H7 (cell line): Measurements from ENCODE around the gene RHBDL1. TPM values are rescaled to one million over a fixed set of nuclear protein-coding genes. Genes with fewer than 3 reads are reported as not detected.
A peak's percentile ranks its signal among the peaks of the same experiment; 100 is the strongest.
"Not testable (repeated sequence)": the region's sequence is repeated elsewhere in the genome, so short reads cannot be mapped to it uniquely, and the experiment has no call there.

Source experiments
- DNase-seq: peaks from one replicate; pipeline ENCODE4 v3.0.0; 2012
- H3K27me3 ChIP-seq: 2 replicates; pipeline ENCODE4 v1.6.0; 2011; ENCODE audit warnings: mild to moderate bottlenecking, low read length; ENCODE audit not compliant: control insufficient read depth, insufficient read depth
- H3K36me3 ChIP-seq: replicated peaks from 2 replicates; pipeline ENCODE4 v1.5.1; 2011; ENCODE audit warnings: low read length; ENCODE audit not compliant: control insufficient read depth, insufficient read depth
- H3K4me3 ChIP-seq: 2 replicates; pipeline ENCODE4 v1.5.1; 2011; ENCODE audit warnings: low read depth, mild to moderate bottlenecking, control low read depth, low read length, moderate library complexity; ENCODE audit not compliant: insufficient read depth
- total RNA-seq: library from RNA; depleted of rRNA; stranded (reverse); fragments of >200 nt; shearing (Covaris generic); gene quantifications from 2 replicates; pipeline ENCODE4 v1.2.3, GENCODE V29; 2014

The RHBDL1 gene
- total RNA-seq, 1 experiment from 2014 or later, result 3.1 TPM

- Histone ChIP-seq H3K4me3 (peak overlapping the region; percentile 80), H3K27me3 (peaks cover 30% of the 10 kb centered on the region), H3K36me3 (no peaks in the 10 kb centered on the region)
- no peak for DNase-seq
These were observed 13.9 kb downstream of the RHBDL1 start for GRCh38 chr16:689175-689897.

GRCh38 chr16:691242-691641 lies 15.8 kb downstream of the RHBDL1 start:
- peaks cover 46% of the 10 kb centered on the region for H3K27me3 ChIP-seq
- DNase-seq, H3K4me3 ChIP-seq, H3K36me3 ChIP-seq: not testable (repeated sequence)

- no peaks in the 10 kb centered on the region for H3K36me3 ChIP-seq
- H3K27me3 ChIP-seq, result peaks cover 53% of the 10 kb centered on the region
- no peak overlapping the region for H3K4me3 ChIP-seq
- peak; percentile 58 for DNase-seq
These were observed 17.1 kb downstream of the RHBDL1 start for GRCh38 chr16:692356-693108.

- Histone ChIP-seq H3K36me3 (no peaks in the 10 kb centered on the region), H3K4me3 (peak overlapping the region; percentile 53; the same call in 1 of the 2 replicates), H3K27me3 (peaks cover 56% of the 10 kb centered on the region)
- DNase-seq, result no peak
These were observed 17.9 kb downstream of the RHBDL1 start for GRCh38 chr16:693364-693763.

- peak; percentile 84 for DNase-seq
- no peaks in the 10 kb centered on the region for H3K36me3 ChIP-seq
- H3K27me3 ChIP-seq, result peaks cover 57% of the 10 kb centered on the region
- peak overlapping the region; percentile 53 for H3K4me3 ChIP-seq
These were observed 18.3 kb downstream of the RHBDL1 start for GRCh38 chr16:693766-694165.

- no peaks in the 10 kb centered on the region for H3K36me3 ChIP-seq
- DNase-seq, result peak; percentile 90
- peaks cover 62% of the 10 kb centered on the region for H3K27me3 ChIP-seq
- H3K4me3 ChIP-seq, result peak overlapping the region; percentile 53
These were observed 18.9 kb downstream of the RHBDL1 start for GRCh38 chr16:694187-694862.

- Histone ChIP-seq H3K27me3 (peaks cover 67% of the 10 kb centered on the region), H3K4me3 (peak overlapping the region; percentile 53), H3K36me3 (no peaks in the 10 kb centered on the region)
- peak; percentile 98 for DNase-seq
These were observed 19.4 kb downstream of the RHBDL1 start for GRCh38 chr16:694863-695354.

GRCh38 chr16:695355-696089 lies 20.1 kb downstream of the RHBDL1 start:
- H3K4me3 ChIP-seq, result peak overlapping the region; percentile 75
- peak; percentile 84 for DNase-seq
- H3K27me3 ChIP-seq, result peaks cover 73% of the 10 kb centered on the region
- no peaks in the 10 kb centered on the region for H3K36me3 ChIP-seq

- Histone ChIP-seq H3K36me3 (no peaks in the 10 kb centered on the region), H3K27me3 (peaks cover 81% of the 10 kb centered on the region), H3K4me3 (no peak overlapping the region)
- no peak for DNase-seq
These were observed 23.6 kb downstream of the RHBDL1 start for GRCh38 chr16:698911-699671.

- Histone ChIP-seq H3K27me3 (peaks cover 78% of the 10 kb centered on the region), H3K4me3 (0 out of 2 replicates have a peak overlapping the region, but pooled peaks have one; percentile 3), H3K36me3 (no peaks in the 10 kb centered on the region)
- DNase-seq, result peak; percentile 98
These were observed 25.5 kb downstream of the RHBDL1 start for GRCh38 chr16:700684-701584.

- Histone ChIP-seq H3K36me3 (no peaks in the 10 kb centered on the region), H3K27me3 (peaks cover 84% of the 10 kb centered on the region), H3K4me3 (no peak overlapping the region)
These were observed 26.9 kb downstream of the RHBDL1 start for GRCh38 chr16:702341-702740.

GRCh38 chr16:703406-703805 lies 27.9 kb downstream of the RHBDL1 start:
- no peak overlapping the region for H3K4me3 ChIP-seq
- H3K27me3 ChIP-seq, result peaks cover 88% of the 10 kb centered on the region
- H3K36me3 ChIP-seq, result no peaks in the 10 kb centered on the region

More at GRCh38 chr16:702341-702740, 26.9 kb downstream of the RHBDL1 start:
- DNase-seq, result no peak

GRCh38 chr16:704047-704446 lies 28.6 kb downstream of the RHBDL1 start:
- no peak for DNase-seq
- peaks cover 91% of the 10 kb centered on the region for H3K27me3 ChIP-seq
- H3K4me3 ChIP-seq, result no peak overlapping the region
- H3K36me3 ChIP-seq, result no peaks in the 10 kb centered on the region

More at GRCh38 chr16:703406-703805, 27.9 kb downstream of the RHBDL1 start:
- DNase-seq, result peak; percentile 69
